Measurements from ENCODE around the gene HHAT. TPM values are rescaled to one million over a fixed set of nuclear protein-coding genes. Genes with fewer than 3 reads are reported as not detected.

The HHAT gene
- total and polyA plus RNA-seq, 2 donors (not counting 3 experiments of a cell fraction or from before 2014, with no cell fraction given) = 2.4 to 4.3 TPM

DNA sequence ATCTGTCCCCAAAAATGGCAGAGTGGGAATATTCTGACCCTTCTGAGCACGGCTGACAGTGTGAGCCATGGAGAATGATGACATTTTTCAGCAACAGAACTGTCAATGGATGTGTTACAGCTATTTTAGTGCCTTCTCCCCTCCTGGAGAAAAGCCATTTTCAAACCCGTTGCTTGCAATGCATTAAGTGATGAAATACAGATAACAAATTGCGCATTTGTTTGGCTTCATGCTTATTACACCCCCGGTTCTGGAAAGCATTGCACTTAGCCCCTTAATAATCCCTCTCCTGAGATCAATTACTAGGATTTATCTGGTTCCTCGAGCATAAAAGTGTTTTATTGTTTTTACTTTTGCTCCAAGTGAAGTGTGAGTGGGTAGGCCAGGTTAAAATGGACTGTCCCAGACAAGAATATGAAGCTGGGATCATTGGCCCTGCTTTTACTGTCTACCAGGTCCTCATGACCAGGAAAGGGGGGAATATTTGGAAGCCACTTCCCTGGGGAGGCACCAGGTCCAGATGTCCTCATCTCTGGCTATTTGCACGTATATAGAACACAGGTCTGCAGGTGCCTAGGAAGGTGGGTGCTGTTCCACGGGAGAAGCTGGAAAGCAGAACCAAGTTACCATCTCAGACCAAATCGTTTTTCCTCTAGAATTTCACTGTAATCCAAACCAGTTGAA, 37.5 kb upstream of the HHAT start:
- H3K79me2 ChIP-seq (ENCODE audit: control insufficient read depth, insufficient read depth, low read length) = no peaks in the 10 kb centered on the region
- intact Hi-C loops (cut with micrococcal nuclease) (no loop called here), dilution Hi-C loops (cut with MboI; ENCODE audit: extremely low pct_ligation_motif_present, low sequenced_read_pairs) (no loop called here)
- BruUV-seq (replicated peaks) = no TSS peak
- ChIA-PET CTCF (interaction anchor here (1.3 to 3.2 kb wide), 6 partner anchors 10 to 91 kb away, joined by 3 to 14 read pairs (median 4); no protein-coding TSS in a partner anchor), POLR2A (no interaction called here)
- H3K4me2 ChIP-seq (ENCODE audit: insufficient read depth, low read length) = no peak overlapping the region
- TF ChIP-seq, protein P1, sequence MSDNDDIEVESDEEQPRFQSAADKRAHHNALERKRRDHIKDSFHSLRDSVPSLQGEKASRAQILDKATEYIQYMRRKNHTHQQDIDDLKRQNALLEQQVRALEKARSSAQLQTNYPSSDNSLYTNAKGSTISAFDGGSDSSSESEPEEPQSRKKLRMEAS (IDR thresholded peaks at IDR 0.05; ENCODE audit: insufficient read depth, insufficient read length) = no peak
- TF ChIP-seq JUN (IDR thresholded peaks at IDR 0.05; ENCODE audit: borderline replicate concordance, insufficient read depth, insufficient read length, low read depth) (no peak), GATA2 (IDR thresholded peaks at IDR 0.05; ENCODE audit: insufficient read depth, insufficient read length, low read depth, low read length) (no peak), EZH2 (IDR thresholded peaks at IDR 0.05; ENCODE audit: borderline replicate concordance, low read depth, low read length, severe bottlenecking) (no peak), POLR2AphosphoS5 (IDR thresholded peaks at IDR 0.05; ENCODE audit: insufficient read depth, low read depth, low read length) (no peak), FOS (IDR thresholded peaks at IDR 0.05; ENCODE audit: borderline replicate concordance, insufficient read depth, low read length) (no peak), MYC (IDR thresholded peaks at IDR 0.05; ENCODE audit: low read depth, low read length) (no peak), POLR2A (IDR thresholded peaks at IDR 0.05; ENCODE audit: low read depth, low read length) (no peak)
- TF ChIP-seq, protein P2, sequence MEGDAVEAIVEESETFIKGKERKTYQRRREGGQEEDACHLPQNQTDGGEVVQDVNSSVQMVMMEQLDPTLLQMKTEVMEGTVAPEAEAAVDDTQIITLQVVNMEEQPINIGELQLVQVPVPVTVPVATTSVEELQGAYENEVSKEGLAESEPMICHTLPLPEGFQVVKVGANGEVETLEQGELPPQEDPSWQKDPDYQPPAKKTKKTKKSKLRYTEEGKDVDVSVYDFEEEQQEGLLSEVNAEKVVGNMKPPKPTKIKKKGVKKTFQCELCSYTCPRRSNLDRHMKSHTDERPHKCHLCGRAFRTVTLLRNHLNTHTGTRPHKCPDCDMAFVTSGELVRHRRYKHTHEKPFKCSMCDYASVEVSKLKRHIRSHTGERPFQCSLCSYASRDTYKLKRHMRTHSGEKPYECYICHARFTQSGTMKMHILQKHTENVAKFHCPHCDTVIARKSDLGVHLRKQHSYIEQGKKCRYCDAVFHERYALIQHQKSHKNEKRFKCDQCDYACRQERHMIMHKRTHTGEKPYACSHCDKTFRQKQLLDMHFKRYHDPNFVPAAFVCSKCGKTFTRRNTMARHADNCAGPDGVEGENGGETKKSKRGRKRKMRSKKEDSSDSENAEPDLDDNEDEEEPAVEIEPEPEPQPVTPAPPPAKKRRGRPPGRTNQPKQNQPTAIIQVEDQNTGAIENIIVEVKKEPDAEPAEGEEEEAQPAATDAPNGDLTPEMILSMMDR (IDR thresholded peaks at IDR 0.05; ENCODE audit: extremely low read depth in 1 of 2, insufficient read depth in 1 of 2, low read depth in 1 of 2, low read length in 2 of 2) = no peak
- H3K27ac ChIP-seq (ENCODE audit: insufficient read depth, low read depth, low read length) = no peak overlapping the region
- no peak for FAIRE-seq
- no peaks in the 10 kb centered on the region for H3K9me3 ChIP-seq (replicated peaks; ENCODE audit: control insufficient read depth, insufficient read depth, low read length)
- no peaks in the 10 kb centered on the region for H3K36me3 ChIP-seq (ENCODE audit: control insufficient read depth in 2 of 2, extremely low read depth in 1 of 2, insufficient read depth in 2 of 2, low read length in 2 of 2)
- no peaks in the 10 kb centered on the region for H4K20me1 ChIP-seq (replicated peaks; ENCODE audit: control insufficient read depth, extremely low read depth, insufficient read depth, low read length)
- H2AFZ ChIP-seq (ENCODE audit: low read depth, low read length) = no peak overlapping the region
- DNase-seq (ENCODE audit: low read depth, low spot score) = no peak
- no peak overlapping the region for H3K9ac ChIP-seq (replicated peaks; ENCODE audit: extremely low read depth, insufficient read depth, low read length)
- H3K27me3 ChIP-seq (ENCODE audit: control insufficient read depth in 2 of 2, insufficient read depth in 2 of 2, low read length in 2 of 2) = peaks cover 22 to 25% of the 10 kb centered on the region in 2 experiments
- H3K4me1 ChIP-seq (ENCODE audit: control insufficient read depth, extremely low read depth, insufficient read depth, low read length) = no peaks in the 10 kb centered on the region
- H3K9me1 ChIP-seq (replicated peaks; ENCODE audit: control insufficient read depth, extremely low read depth, insufficient read depth, low read length) = no peaks in the 10 kb centered on the region
- no peak overlapping the region for H3K4me3 ChIP-seq (replicated peaks in 1 of 3; ENCODE audit: insufficient read depth in 1 of 3, low read depth in 1 of 3, low read length in 3 of 3)
